Measurements from ENCODE around the gene C2.
"Not testable (repeated sequence)": the region's sequence is repeated elsewhere in the genome, so short reads cannot be mapped to it uniquely, and the experiment has no call there.

C2 gene

GRCh38 chr6:31981744-31982143 lies 54.2 kb downstream of the C2 start, which contains the start of gene C4A:
Gene C4A (plus strand): TSS chr6:31982057. CDS start chr6:31982108, 51 bp downstream.
- not testable (repeated sequence) for H3K4me1 Mint-ChIP-seq (ENCODE audit: low read depth)

DNA sequence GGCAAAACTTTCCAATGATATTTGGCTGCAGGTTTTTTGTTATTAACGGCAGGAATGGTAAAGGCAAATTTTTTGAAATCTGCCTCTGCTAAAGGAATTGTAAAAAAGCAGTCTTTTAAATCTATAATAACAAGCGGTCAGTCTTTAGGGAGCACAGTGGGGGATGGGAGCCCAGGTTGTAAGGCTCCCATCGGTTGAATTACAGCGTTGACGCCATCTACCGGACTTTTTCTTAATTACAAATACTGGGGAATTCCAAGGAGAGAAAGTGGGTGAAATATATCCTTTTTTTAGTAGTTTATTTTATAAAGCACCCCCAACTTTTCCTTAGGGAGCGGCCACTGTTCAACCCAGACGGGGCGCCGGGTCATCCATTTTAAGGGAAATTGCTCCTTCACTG lies 61.8 kb downstream of the C2 start:
- H3K27me3 Mint-ChIP-seq; H3K4me3 Mint-ChIP-seq; H3K4me1 Mint-ChIP-seq (ENCODE audit: low read depth); H3K36me3 Mint-ChIP-seq (ENCODE audit: low read depth); H3K27ac Mint-ChIP-seq; H3K9me3 Mint-ChIP-seq: not testable (repeated sequence)

More at GRCh38 chr6:31981744-31982143, 54.2 kb downstream of the C2 start, which contains the start of gene C4A:
- H3K36me3 Mint-ChIP-seq (ENCODE audit: low read depth); H3K27ac Mint-ChIP-seq; H3K9me3 Mint-ChIP-seq; H3K4me3 Mint-ChIP-seq; H3K27me3 Mint-ChIP-seq: not testable (repeated sequence)

- H3K4me1 Mint-ChIP-seq (ENCODE audit: low read depth); H3K36me3 Mint-ChIP-seq (ENCODE audit: low read depth); H3K4me3 Mint-ChIP-seq; H3K27me3 Mint-ChIP-seq; H3K9me3 Mint-ChIP-seq; H3K27ac Mint-ChIP-seq: not testable (repeated sequence)
Measured at GRCh38 chr6:31994421-31994820, 66.9 kb downstream of the C2 start.
